IMR-90 (cell line): Measurements from ENCODE around the gene EDIL3. TPM values are rescaled to one million over a fixed set of nuclear protein-coding genes. Genes with fewer than 3 reads are reported as not detected.

Source experiments
- ATAC-seq: fragments of 200-7000 bp; cut with Tn5 transposase; 2 replicates; pipeline ENCODE4 v1.9.1; 2020; ENCODE audit warnings: low read depth, mild to moderate bottlenecking, moderate library complexity
- BruUV-seq: library from RNA; stranded (reverse); fragments of 400-500 nt; replicated peaks from 2 replicates; lab custom pipeline; 2021; lab: Mats Ljungman, UMichigan
- CTCF ChIA-PET: fragments of 300-600 bp; formaldehyde crosslinking; extraction: SDS; loops from one replicate; lab custom pipeline; 2021; ENCODE audit warnings: antibody characterized with exemption; lab: Yijun Ruan, JAX
- POLR2A ChIA-PET: fragments of 300-600 bp; sonication (Branson Sonifier 250); formaldehyde crosslinking; loops from one replicate; lab custom pipeline; 2022; ENCODE audit warnings: antibody characterized with exemption; ENCODE audit not compliant: unreplicated experiment; lab: Charles Lee
- DNase-seq: peaks from one replicate; pipeline ENCODE4 v3.0.0; 2013
- H2AFZ ChIP-seq: replicated peaks from 2 replicates; pipeline ENCODE3; 2013; ENCODE audit warnings: low read length, mild to moderate bottlenecking; ENCODE audit not compliant: poor library complexity
- H2AK5ac ChIP-seq: 2 replicates; pipeline ENCODE4 v1.6.1; 2013; ENCODE audit warnings: low read depth, low read length, inconsistent platforms
- H2AK9ac ChIP-seq: replicated peaks from 2 replicates; pipeline ENCODE3; 2013; ENCODE audit warnings: mild to moderate bottlenecking, low read depth, low read length, moderate library complexity; ENCODE audit not compliant: poor library complexity
- H2BK120ac ChIP-seq: 2 replicates; pipeline ENCODE4 v1.6.1; 2013; ENCODE audit warnings: low read depth, low read length, inconsistent platforms
- H2BK15ac ChIP-seq: 3 replicates; pipeline ENCODE4 v1.6.1; 2013; ENCODE audit warnings: low read depth, low read length, inconsistent platforms
- H2BK20ac ChIP-seq: 2 replicates; pipeline ENCODE4 v1.6.1; 2013; ENCODE audit warnings: low read depth, mild to moderate bottlenecking, inconsistent platforms, low read length, moderate library complexity
- H2BK5ac ChIP-seq: 2 replicates; pipeline ENCODE4 v1.6.1; 2013; ENCODE audit warnings: mild to moderate bottlenecking, low read depth, low read length, inconsistent platforms; ENCODE audit not compliant: poor library complexity, severe bottlenecking
- H3K14ac ChIP-seq: replicated peaks from 2 replicates; pipeline ENCODE4 v1.6.1; 2013; ENCODE audit warnings: low read depth, low read length, inconsistent platforms
- H3K18ac ChIP-seq: 2 replicates; pipeline ENCODE4 v1.6.1; 2013; ENCODE audit warnings: low read depth, low read length, control low read depth
- H3K23ac ChIP-seq: 2 replicates; pipeline ENCODE4 v1.6.1; 2013; ENCODE audit warnings: low read depth, low read length, inconsistent platforms
- H3K27ac ChIP-seq: 2 replicates; pipeline ENCODE4 v1.5.1; 2013; ENCODE audit warnings: mild to moderate bottlenecking, control low read depth, low read length; ENCODE audit not compliant: insufficient read depth
- H3K27me3 ChIP-seq: 2 replicates; pipeline ENCODE4 v1.6.1; 2013; ENCODE audit warnings: low read length; ENCODE audit not compliant: control insufficient read depth, insufficient read depth
- H3K36me3 ChIP-seq: 2 replicates; pipeline ENCODE4 v1.6.1; 2013; ENCODE audit warnings: low read length, mixed read lengths; ENCODE audit not compliant: control insufficient read depth, insufficient read depth
- H3K4ac ChIP-seq: 2 replicates; pipeline ENCODE4 v1.6.1; 2013; ENCODE audit warnings: low read depth, low read length, inconsistent platforms
- H3K4me1 ChIP-seq: 2 replicates; pipeline ENCODE4 v1.6.1; 2013; ENCODE audit warnings: low read length, mixed read lengths; ENCODE audit not compliant: control insufficient read depth, insufficient read depth
- H3K4me2 ChIP-seq: 2 replicates; pipeline ENCODE4 v1.6.1; 2013; ENCODE audit warnings: low read depth, mild to moderate bottlenecking, control low read depth, low read length, moderate library complexity
- H3K4me3 ChIP-seq: 2 replicates; pipeline ENCODE4 v1.5.1; 2013; ENCODE audit warnings: low read depth, mild to moderate bottlenecking, control low read depth, low read length, moderate library complexity; ENCODE audit not compliant: insufficient read depth
- H3K56ac ChIP-seq: 2 replicates; pipeline ENCODE4 v1.6.1; 2013; ENCODE audit warnings: low read length, inconsistent platforms; ENCODE audit not compliant: insufficient read depth; ENCODE audit errors: extremely low read depth
- H3K79me1 ChIP-seq, 2 experiments: 2 replicates each; pipeline ENCODE4 v1.6.1; 2013; ENCODE audit warnings: low read length in 2 of 2, inconsistent platforms in 1 of 2, low read depth in 1 of 2
- H3K9ac ChIP-seq: 2 replicates; pipeline ENCODE4 v1.6.1; 2013; ENCODE audit warnings: low read depth, low read length, control low read depth
- H3K9me1 ChIP-seq: 2 replicates; pipeline ENCODE4 v1.6.1; 2013; ENCODE audit warnings: low read length, inconsistent platforms; ENCODE audit not compliant: insufficient read depth
- H3K9me3 ChIP-seq: 2 replicates; pipeline ENCODE4 v1.6.1; 2013; ENCODE audit warnings: low read length; ENCODE audit not compliant: control insufficient read depth, insufficient read depth
- H4K20me1 ChIP-seq: 2 replicates; pipeline ENCODE4 v1.6.1; 2013; ENCODE audit warnings: low read length, inconsistent platforms; ENCODE audit not compliant: insufficient read depth
- H4K5ac ChIP-seq: 2 replicates; pipeline ENCODE4 v1.6.1; 2013; ENCODE audit warnings: mild to moderate bottlenecking, low read depth, low read length, control low read depth
- H4K8ac ChIP-seq, 2 experiments: 2 replicates each; pipeline ENCODE4 v1.6.1; 2013; ENCODE audit warnings: low read depth in 2 of 2, low read length in 2 of 2, control low read depth in 1 of 2, inconsistent platforms in 1 of 2
- H4K91ac ChIP-seq: 2 replicates; pipeline ENCODE4 v1.6.1; 2013; ENCODE audit warnings: low read depth, low read length, inconsistent platforms; ENCODE audit not compliant: insufficient read depth
- BHLHE40 ChIP-seq: fragments of 150-350 bp; IDR thresholded peaks from 2 replicates; pipeline ENCODE4 v1.6.1; 2016; ENCODE audit warnings: mild to moderate bottlenecking, low read depth, low read length
- CEBPB ChIP-seq: IDR thresholded peaks from 2 replicates; pipeline ENCODE4 v1.6.1; 2012; ENCODE audit warnings: low read depth, low read length, improper control_type of control experiment
- CHD1 ChIP-seq: IDR thresholded peaks from 2 replicates; pipeline ENCODE4 v1.6.1; 2012; ENCODE audit warnings: low read depth, low read length, improper control_type of control experiment
- CTCF ChIP-seq: conservative IDR thresholded peaks from 2 replicates; pipeline ENCODE4 v1.5.1; 2012; ENCODE audit warnings: mild to moderate bottlenecking, low read depth, low read length, improper control_type of control experiment
- ELK1 ChIP-seq: fragments of 150-350 bp; IDR thresholded peaks from 2 replicates; pipeline ENCODE4 v1.6.1; 2016; ENCODE audit warnings: low read depth, mild to moderate bottlenecking, low read length, moderate library complexity, borderline replicate concordance
- MAFK ChIP-seq: IDR thresholded peaks from 2 replicates; pipeline ENCODE4 v1.6.1; 2012; ENCODE audit warnings: low read depth, low read length, improper control_type of control experiment
- MXI1 ChIP-seq: IDR thresholded peaks from 2 replicates; pipeline ENCODE4 v1.6.1; 2012; ENCODE audit warnings: low read depth, mild to moderate bottlenecking, low read length, moderate library complexity, borderline replicate concordance
- NFE2L2 ChIP-seq: fragments of 150-350 bp; IDR thresholded peaks from 2 replicates; pipeline ENCODE4 v1.6.1; 2016; ENCODE audit warnings: low read depth, mild to moderate bottlenecking, low read length
- POLR2A ChIP-seq: IDR thresholded peaks from 2 replicates; pipeline ENCODE4 v1.6.1; 2012; ENCODE audit warnings: mild to moderate bottlenecking, low read depth, low read length
- RCOR1 ChIP-seq: IDR thresholded peaks from 2 replicates; pipeline ENCODE4 v1.6.1; 2012; ENCODE audit warnings: mild to moderate bottlenecking, low read length, improper control_type of control experiment; ENCODE audit not compliant: insufficient replicate concordance
- RFX5 ChIP-seq: IDR thresholded peaks from 2 replicates; pipeline ENCODE4 v1.8.0; 2012; ENCODE audit warnings: low read depth, mild to moderate bottlenecking, low read length, moderate library complexity
- SMC3 ChIP-seq: fragments of 150-350 bp; IDR thresholded peaks from 2 replicates; pipeline ENCODE4 v1.6.1; 2016; ENCODE audit warnings: low read depth, mild to moderate bottlenecking, antibody characterized with exemption, low read length, moderate library complexity
- USF2 ChIP-seq: fragments of 150-350 bp; IDR thresholded peaks from 2 replicates; pipeline ENCODE4 v1.6.1; 2017; ENCODE audit warnings: mild to moderate bottlenecking, antibody characterized with exemption, low read length, low read depth
- WGBS, 2 experiments: methylation state at CpG; one replicate each; pipeline versions ENCODE4 v1.1.5 to v1.1.7; 2013; ENCODE audit warnings: missing lambda C conversion rate in 2 of 2; ENCODE audit not compliant: insufficient read length in 1 of 2; ENCODE audit errors: extremely low coverage in 2 of 2; 5-methylcytosine and 5-hydroxymethylcytosine counted together
- dilution Hi-C: fragments of 300-500 bp; cut with HindIII; formaldehyde crosslinking; loops from one replicate; pipeline ENCODE4 v1.14.3; 2018; ENCODE audit warnings: low sequenced_read_pairs; ENCODE audit not compliant: unreplicated experiment
- in situ Hi-C: fragments of 300-500 bp; cut with MboI; formaldehyde crosslinking; loops from 3 replicates; pipeline ENCODE4 v1.14.3; 2019; ENCODE audit warnings: low sequenced_read_pairs, inconsistent platforms, mixed read lengths
- intact Hi-C: fragments of 100-400 bp; cut with micrococcal nuclease; formaldehyde crosslinking; loops from 2 replicates; pipeline ENCODE4 v1.10.0; 2022
- polyA plus RNA-seq, 3 experiments: library from polyadenylated mRNA; depleted of rRNA; stranded (reverse); fragments of >200 nt; gene quantifications; 2 replicates each; pipeline ENCODE4 v1.2.3, GENCODE V29; 2012; ENCODE audit warnings: low replicate concordance in 1 of 3
- total RNA-seq: library from RNA; depleted of rRNA; stranded (reverse); fragments of >200 nt; gene quantifications from 2 replicates; pipeline ENCODE4 v1.2.3, GENCODE V29; 2012

EDIL3 gene
- total and polyA plus RNA-seq, 2 of the 4 experiments (the other 2 are of a cell fraction): 55.5 to 82.8 TPM

GRCh38 chr5:84086511-84086910 is 298.2 kb downstream of the EDIL3 start:
- in situ Hi-C loops (no loop called here), intact Hi-C loops (no loop called here), dilution Hi-C loops (no loop called here)
- H2AK9ac ChIP-seq: no peak overlapping the region
- H3K23ac ChIP-seq: no peak overlapping the region
- DNase-seq: peak; percentile 48
- H3K4me3 ChIP-seq: no peak overlapping the region
- no peak overlapping the region for H2BK20ac ChIP-seq
- H3K9ac ChIP-seq: no peak overlapping the region
- no peaks in the 10 kb centered on the region for H3K9me3 ChIP-seq
- H3K9me1 ChIP-seq: no peaks in the 10 kb centered on the region
- H3K27me3 ChIP-seq: no peaks in the 10 kb centered on the region
- H2BK15ac ChIP-seq: no peak overlapping the region
- H3K4me2 ChIP-seq: no peak overlapping the region
- CTCF ChIA-PET: no interaction called here
- H3K27ac ChIP-seq: no peak overlapping the region
- H3K14ac ChIP-seq: no peak overlapping the region
- H2BK120ac ChIP-seq: no peak overlapping the region
- no CpG with 5 or more reads among the region's 6 CpGs for WGBS, 2 experiments
- H2AK5ac ChIP-seq: no peak overlapping the region
- no peaks in the 10 kb centered on the region; the same call in 1 of the 2 replicates for H3K4me1 ChIP-seq
- 0 out of 4 replicates have a peak overlapping the region, but pooled peaks of 1 of the 2 experiments have one; percentile 22 for H4K8ac ChIP-seq
- BruUV-seq: no TSS peak
- no peak overlapping the region; the same call in 1 of the 2 replicates for H3K18ac ChIP-seq
- TF ChIP-seq USF2 (no peak), POLR2A (no peak), CTCF (no peak), CHD1 (no peak), NFE2L2 (peak; percentile 69), SMC3 (no peak), BHLHE40 (no peak), ELK1 (no peak), MXI1 (no peak), CEBPB (no peak), RFX5 (no peak), MAFK (peak; percentile 71), RCOR1 (no peak)
- peak; percentile 46; the same call in 1 of the 2 replicates for ATAC-seq
- H2BK5ac ChIP-seq: peak overlapping the region; percentile 27
- POLR2A ChIA-PET: no interaction called here
- H3K36me3 ChIP-seq: no peaks in the 10 kb centered on the region
- no peak overlapping the region for H3K56ac ChIP-seq
- H4K5ac ChIP-seq: no peak overlapping the region
- no peak overlapping the region for H2AFZ ChIP-seq
- 0 out of 4 replicates have a peak, but pooled peaks cover 0 to 3% of the 10 kb centered on the region in 2 experiments for H3K79me1 ChIP-seq
- H4K91ac ChIP-seq: peak overlapping the region; percentile 54; the same call in 1 of the 2 replicates
- no peaks in the 10 kb centered on the region for H4K20me1 ChIP-seq
- no peak overlapping the region for H3K4ac ChIP-seq
